GM12891 (cell line): ENCODE results near the gene U2AF2.

Experiments used
- DNase-seq: peaks from one replicate; pipeline ENCODE4 v3.0.0; 2011; ENCODE audit warnings: low spot score; ENCODE audit not compliant: insufficient read length
- FAIRE-seq: peaks from 2 replicates; lab custom pipeline; 2011; peaks lifted over from hg19 to GRCh38; lab: Jason Lieb, UNC
- PAX5 ChIP-seq: IDR thresholded peaks from 2 replicates; pipeline ENCODE4 v1.6.1; 2011; ENCODE audit warnings: low read length, moderate library complexity, mild to moderate bottlenecking; ENCODE audit not compliant: insufficient read depth, severe bottlenecking
- POLR2A ChIP-seq: IDR thresholded peaks from 2 replicates; pipeline ENCODE4 v1.6.1; 2011; ENCODE audit warnings: low read depth, low read length, control low read depth
- POLR2AphosphoS5 ChIP-seq: IDR thresholded peaks from 2 replicates; pipeline ENCODE4 v1.6.1; 2011; ENCODE audit warnings: low read depth, low read length, control low read depth
- POU2F2 ChIP-seq: IDR thresholded peaks from 2 replicates; pipeline ENCODE4 v1.6.1; 2011; ENCODE audit warnings: low read depth, mild to moderate bottlenecking, control low read depth, low read length, moderate library complexity
- SPI1 ChIP-seq: IDR thresholded peaks from 2 replicates; pipeline ENCODE4 v1.6.1; 2011; ENCODE audit warnings: low read depth, low read length, control low read depth
- TAF1 ChIP-seq: IDR thresholded peaks from 2 replicates; pipeline ENCODE4 v1.6.1; 2011; ENCODE audit warnings: low read depth, low read length, control low read depth

The U2AF2 gene

GRCh38 chr19:55693336-55693974 lies 38.6 kb downstream of the U2AF2 start:
- DNase-seq (no peak), FAIRE-seq (no peak)
- TF ChIP-seq TAF1 (no peak), POLR2AphosphoS5 (no peak), POLR2A (no peak), PAX5 (no peak), POU2F2 (no peak), SPI1 (no peak)

DNA sequence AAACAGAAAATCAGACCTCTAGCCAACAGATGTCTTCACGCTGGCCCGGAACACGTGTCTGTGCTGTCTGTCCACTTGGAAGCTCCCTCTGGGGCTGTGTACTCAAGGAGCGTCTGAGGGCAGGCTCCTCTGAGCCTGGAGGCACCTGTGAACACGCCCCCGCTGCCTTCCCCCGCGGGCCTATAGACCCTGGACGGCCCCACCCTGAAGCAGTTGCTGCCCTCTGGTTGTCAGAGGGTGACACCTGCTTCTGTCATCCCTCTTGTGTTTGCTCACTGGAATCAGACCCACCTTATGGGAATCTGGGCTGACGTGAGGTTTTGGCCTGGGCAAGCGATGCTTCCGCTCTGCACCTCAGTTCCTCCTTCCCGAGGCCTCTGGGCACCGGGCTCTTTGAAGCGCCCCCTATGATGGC lies 39.4 kb downstream of the U2AF2 start:
- FAIRE-seq (no peak), DNase-seq (no peak)
- no peak for TF ChIP-seq POU2F2

- DNase-seq (no peak), FAIRE-seq (no peak)
- TF ChIP-seq POLR2A (no peak), POU2F2 (no peak), PAX5 (no peak), POLR2AphosphoS5 (no peak), SPI1 (no peak), TAF1 (no peak)
Measured at GRCh38 chr19:55694656-55695491, 40.0 kb downstream of the U2AF2 start.

DNA sequence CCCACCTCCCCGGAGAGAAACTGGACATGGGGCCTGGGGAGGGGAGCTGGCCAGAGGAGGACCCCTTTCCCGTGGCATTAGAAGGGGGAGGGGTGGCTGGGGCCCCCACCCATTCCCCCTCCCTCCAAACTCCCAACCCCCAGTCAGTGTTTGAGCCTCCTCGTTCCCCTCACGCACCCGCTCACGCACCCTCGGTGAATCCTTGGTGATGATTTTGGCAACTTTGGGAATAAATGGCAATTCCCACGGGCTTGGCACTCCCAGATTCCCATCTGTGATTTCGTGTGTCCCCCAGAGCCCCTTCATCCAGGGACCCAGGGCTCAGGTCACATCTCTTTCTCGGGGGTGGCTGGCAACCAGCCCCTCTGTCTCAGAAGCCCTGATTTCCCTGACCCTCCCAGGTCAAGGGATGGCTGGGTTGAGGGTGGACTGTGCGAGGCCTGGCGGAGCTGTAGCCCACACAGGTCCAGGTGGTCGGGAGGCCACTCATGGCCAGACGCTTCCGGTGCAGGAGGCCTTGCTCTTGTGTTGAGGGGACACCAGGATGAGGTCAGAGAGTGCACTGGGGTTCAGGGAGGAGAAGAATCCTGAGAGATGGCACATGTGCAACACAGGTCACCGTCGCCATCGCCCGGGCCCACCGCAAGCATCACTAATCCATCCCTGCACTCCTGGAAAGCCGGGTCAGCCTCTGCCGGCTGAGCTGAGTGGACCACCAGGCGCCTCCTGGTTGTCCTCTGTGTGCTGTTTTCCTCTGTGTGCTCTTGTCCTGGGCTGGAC lies 40.9 kb downstream of the U2AF2 start:
- no peak for DNase-seq
- no peak for FAIRE-seq
- TF ChIP-seq POLR2A = no peak
- TF ChIP-seq TAF1 = no peak
- TF ChIP-seq POLR2AphosphoS5 = no peak
- no peak for TF ChIP-seq POU2F2
- no peak for TF ChIP-seq PAX5
- no peak for TF ChIP-seq SPI1

DNA sequence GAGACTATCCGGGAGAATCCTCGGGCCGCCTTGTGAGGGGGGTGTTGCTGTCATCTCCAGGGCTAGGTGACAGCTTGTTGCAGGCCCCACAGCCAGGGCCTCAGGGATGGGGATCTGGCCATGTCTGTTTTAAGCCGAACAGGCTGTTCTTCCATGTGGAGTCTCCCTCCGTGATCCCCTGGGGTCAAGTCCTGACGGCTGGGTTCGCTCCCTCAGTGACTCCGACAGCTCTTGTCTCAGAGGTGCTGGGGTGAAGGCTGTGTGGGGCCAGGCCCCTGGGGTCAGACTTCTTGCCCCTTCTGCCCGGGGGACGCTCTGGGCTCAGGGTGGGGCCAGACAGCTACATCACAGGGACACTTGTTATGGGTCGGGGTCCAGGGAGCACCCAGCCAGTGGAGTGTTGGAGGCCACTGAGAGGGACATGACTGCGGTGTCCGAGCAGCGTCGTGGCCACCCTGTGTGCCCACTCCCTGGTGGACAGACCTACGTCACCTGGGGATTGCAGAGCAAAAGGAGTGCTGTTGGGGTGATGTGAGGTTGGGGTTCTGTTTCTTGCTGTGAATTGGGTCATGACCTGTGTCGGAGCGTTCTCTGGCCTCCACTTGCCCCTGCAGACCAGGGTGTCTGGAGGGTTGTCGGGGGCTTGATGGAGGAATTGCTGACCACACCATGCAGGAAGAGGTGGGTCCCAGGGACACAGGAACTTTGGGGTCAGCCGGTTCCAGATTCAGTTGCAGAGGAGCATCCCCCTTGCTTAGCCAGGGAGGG lies 41.6 kb downstream of the U2AF2 start:
- DNase-seq (no peak), FAIRE-seq (no peak)
- TF ChIP-seq SPI1 (no peak), POLR2AphosphoS5 (no peak), TAF1 (no peak)

DNA sequence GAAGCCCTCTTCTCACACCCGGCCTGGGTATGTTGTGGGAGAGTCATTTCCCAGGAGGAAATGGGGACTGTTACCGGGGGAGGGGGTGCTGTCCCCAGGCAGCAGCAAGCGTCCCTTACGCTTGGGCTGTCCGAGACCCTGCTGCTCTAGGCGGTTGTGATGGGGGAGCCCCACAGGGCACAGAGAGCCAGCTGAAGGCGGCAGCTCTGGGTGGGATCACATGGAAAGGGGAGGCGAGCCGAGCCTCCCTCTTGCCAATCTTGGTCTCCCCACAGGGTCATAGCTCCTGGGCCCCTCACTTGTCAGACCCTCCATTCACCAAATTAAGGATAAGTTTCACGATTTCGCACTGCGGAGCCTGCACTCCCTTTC lies 42.2 kb downstream of the U2AF2 start:
- DNase-seq (no peak), FAIRE-seq (no peak)
- TF ChIP-seq TAF1 = no peak
- no peak for TF ChIP-seq POLR2AphosphoS5
- TF ChIP-seq POU2F2 = no peak
- no peak for TF ChIP-seq PAX5
- TF ChIP-seq POLR2A = no peak
- TF ChIP-seq SPI1 = no peak

GRCh38 chr19:55697698-55698097 lies 42.9 kb downstream of the U2AF2 start:
- no peak for DNase-seq
- FAIRE-seq = no peak
- TF ChIP-seq SPI1 (no peak), POLR2AphosphoS5 (no peak), POU2F2 (no peak), PAX5 (no peak), TAF1 (no peak), POLR2A (no peak)

DNA sequence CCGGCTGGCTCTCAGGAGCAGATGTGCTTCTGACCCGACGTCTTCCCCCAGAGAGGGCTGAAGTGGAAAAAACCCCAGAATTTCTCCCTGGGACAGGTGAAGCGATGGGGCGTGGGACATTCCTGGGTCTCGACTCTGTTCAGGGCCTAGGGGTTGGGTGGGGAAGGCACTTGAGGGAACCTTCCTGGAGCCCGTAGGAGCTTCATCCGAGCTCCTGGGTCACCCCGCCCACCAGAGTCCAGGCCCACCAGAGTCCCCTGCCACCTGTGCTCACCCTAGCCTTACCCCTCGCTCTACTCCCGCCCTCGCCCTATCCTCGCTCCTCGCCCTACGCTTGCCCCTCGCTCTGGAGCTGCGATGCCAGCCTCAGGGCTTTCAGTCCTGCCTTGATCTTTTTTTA lies 43.4 kb downstream of the U2AF2 start:
- TF ChIP-seq TAF1 = no peak
- TF ChIP-seq PAX5 = no peak
- TF ChIP-seq SPI1 = no peak
- TF ChIP-seq POLR2A = no peak
- no peak for DNase-seq
- FAIRE-seq = no peak

GRCh38 chr19:55699221-55699620 lies 44.4 kb downstream of the U2AF2 start:
- FAIRE-seq (no peak), DNase-seq (no peak)
- no peak for TF ChIP-seq TAF1
- no peak for TF ChIP-seq POLR2A
- no peak for TF ChIP-seq SPI1
- no peak for TF ChIP-seq POU2F2
- TF ChIP-seq PAX5 = no peak
- no peak for TF ChIP-seq POLR2AphosphoS5

- TF ChIP-seq TAF1 (no peak), POU2F2 (no peak), POLR2AphosphoS5 (no peak), PAX5 (no peak), SPI1 (no peak), POLR2A (no peak)
- no peak for DNase-seq
- no peak for FAIRE-seq
Measured at GRCh38 chr19:55700813-55701212, 46.0 kb downstream of the U2AF2 start.
